ENCODE measurements around the gene GPR137.
A peak's percentile ranks its signal among the peaks of the same experiment; 100 is the strongest.

GPR137 gene, protein sequence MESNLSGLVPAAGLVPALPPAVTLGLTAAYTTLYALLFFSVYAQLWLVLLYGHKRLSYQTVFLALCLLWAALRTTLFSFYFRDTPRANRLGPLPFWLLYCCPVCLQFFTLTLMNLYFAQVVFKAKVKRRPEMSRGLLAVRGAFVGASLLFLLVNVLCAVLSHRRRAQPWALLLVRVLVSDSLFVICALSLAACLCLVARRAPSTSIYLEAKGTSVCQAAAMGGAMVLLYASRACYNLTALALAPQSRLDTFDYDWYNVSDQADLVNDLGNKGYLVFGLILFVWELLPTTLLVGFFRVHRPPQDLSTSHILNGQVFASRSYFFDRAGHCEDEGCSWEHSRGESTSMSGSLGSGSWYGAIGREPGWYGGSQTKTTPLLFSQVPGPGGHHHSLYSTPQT

DNA sequence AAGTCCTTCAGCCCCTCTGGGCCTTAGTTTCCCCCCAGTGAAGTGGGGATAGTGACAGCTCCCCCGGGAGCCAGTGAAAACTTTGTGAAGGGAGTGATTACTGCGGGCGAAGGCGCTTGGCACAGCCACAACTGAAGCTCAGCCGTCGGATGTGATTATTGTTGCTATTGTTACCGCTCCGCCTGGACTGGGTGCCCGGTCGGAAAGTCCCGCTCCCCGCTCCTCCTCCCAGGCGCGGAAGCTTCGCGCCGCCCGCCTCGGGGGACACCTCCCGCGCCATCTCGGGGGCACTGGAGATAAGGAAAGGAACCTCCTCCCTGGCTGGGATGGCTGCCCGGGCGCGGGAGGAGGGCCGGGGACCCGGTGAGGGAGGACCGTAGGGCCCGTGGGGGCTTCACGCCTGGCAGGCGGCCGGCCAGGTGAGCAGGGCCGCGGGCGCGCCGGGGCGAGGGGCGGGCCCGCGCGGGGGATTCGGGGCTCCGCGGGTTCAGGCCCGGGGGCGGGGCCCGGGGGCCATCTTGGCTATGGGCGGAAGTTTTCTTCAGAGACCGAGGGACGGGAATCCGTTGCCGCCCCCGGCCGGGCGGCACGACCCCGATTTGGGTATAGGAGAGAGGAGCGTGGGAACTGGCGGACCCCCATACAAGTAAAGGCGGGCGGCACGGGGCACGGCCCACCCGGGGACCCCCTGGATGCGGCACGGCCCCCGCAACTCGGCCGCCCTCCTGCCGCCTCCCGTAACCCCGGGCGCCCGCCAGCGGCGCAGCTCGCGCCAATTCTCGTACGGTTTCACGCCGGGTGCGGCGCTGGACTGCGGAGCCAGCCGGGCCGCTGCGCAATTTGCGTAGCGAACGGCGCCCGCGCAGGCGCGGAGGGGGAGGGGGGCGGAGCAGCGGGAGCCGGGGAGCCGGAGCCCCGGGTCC is at the start of gene GPR137:
TSS of gene GPR137 (plus strand) at position 887 of the 923 bp plus-strand sequence. CDS start 677 bp downstream, outside the sequence.
- TF ChIP-seq CTCF (IDR thresholded peaks at IDR 0.05; ENCODE audit: extremely low read depth, insufficient read depth, missing control alignments): no peak
- in situ Hi-C loops (cut with MboI; ENCODE audit: low pct_unique_long_range_greater_than_20kb, low sequenced_read_pairs, unreplicated experiment): no loop called here
- peak; percentile 97 for DNase-seq (ENCODE audit: low spot score)

DNA sequence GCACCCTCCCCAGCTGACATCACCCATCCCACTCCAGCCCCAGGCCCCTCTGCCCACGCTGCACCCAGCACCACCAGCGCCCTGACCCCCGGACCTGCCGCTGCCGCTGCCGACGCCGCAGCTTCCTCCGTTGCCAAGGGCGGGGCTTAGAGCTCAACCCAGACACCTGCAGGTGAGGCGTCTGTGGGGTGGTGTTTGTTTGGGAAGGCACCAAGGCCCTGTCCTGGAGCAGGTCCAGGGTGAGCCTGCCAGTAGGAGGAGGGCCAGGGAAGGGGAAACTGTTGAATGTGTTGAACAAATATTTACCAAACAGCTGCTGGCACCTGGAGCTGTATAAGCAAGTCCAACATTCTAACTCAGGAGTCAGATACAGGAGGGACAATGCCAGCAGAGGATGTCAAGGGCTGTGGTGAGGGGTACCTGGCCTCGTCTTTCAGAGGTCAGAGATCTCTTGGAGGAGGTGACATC is 48.1 kb upstream of the GPR137 start:
- in situ Hi-C loops (cut with MboI; ENCODE audit: low pct_unique_long_range_greater_than_20kb, low sequenced_read_pairs, unreplicated experiment): no loop called here
- no peak for DNase-seq (ENCODE audit: low spot score)
- no peak for TF ChIP-seq CTCF (IDR thresholded peaks at IDR 0.05; ENCODE audit: extremely low read depth, insufficient read depth, missing control alignments)

DNA sequence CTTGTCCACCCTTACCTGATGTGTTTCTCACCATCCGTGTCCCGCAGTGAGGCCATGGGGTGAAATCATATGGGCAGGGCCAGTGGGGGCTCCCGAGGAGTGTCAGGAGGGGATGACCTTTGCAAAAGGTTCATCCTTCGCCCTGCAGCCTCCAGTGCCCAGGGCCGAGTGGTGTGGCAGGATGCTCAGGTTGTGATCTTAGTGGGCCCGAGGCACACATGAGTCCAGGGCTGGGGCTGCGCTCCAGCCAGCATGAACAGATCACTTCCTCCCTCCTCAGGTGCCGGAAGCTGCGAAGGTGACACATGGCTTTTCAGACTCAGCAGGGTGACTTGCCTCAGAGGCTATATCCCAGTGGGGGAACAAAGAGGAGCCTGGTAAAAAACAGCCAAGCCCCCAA is 47.6 kb upstream of the GPR137 start:
- DNase-seq (ENCODE audit: low spot score): no peak
- in situ Hi-C loops (cut with MboI; ENCODE audit: low pct_unique_long_range_greater_than_20kb, low sequenced_read_pairs, unreplicated experiment): no loop called here
- TF ChIP-seq CTCF (IDR thresholded peaks at IDR 0.05; ENCODE audit: extremely low read depth, insufficient read depth, missing control alignments): no peak

DNA sequence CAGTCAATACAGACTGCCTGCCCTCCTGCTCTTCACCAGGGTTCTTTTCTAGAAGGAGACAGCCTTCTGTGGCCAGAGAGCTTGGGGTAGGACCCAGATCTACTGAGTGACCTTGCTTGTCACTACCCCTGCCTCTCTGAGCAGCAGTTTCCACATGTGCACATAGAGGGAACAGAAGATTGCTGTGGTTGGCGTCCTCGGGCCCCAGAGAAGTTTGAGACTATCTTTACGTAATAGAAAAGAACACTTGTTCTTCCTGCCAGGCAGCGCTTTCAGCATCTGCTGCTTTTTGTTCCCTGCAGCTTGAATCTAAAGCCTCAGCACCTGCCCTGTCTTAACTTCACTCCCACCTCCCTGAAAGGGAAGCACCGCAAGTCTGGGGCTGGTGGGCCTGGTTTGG is 46.6 kb upstream of the GPR137 start:
- in situ Hi-C loops (cut with MboI; ENCODE audit: low pct_unique_long_range_greater_than_20kb, low sequenced_read_pairs, unreplicated experiment): no loop called here
- TF ChIP-seq CTCF (IDR thresholded peaks at IDR 0.05; ENCODE audit: extremely low read depth, insufficient read depth, missing control alignments): no peak
- peak; percentile 36 for DNase-seq (ENCODE audit: low spot score)

DNA sequence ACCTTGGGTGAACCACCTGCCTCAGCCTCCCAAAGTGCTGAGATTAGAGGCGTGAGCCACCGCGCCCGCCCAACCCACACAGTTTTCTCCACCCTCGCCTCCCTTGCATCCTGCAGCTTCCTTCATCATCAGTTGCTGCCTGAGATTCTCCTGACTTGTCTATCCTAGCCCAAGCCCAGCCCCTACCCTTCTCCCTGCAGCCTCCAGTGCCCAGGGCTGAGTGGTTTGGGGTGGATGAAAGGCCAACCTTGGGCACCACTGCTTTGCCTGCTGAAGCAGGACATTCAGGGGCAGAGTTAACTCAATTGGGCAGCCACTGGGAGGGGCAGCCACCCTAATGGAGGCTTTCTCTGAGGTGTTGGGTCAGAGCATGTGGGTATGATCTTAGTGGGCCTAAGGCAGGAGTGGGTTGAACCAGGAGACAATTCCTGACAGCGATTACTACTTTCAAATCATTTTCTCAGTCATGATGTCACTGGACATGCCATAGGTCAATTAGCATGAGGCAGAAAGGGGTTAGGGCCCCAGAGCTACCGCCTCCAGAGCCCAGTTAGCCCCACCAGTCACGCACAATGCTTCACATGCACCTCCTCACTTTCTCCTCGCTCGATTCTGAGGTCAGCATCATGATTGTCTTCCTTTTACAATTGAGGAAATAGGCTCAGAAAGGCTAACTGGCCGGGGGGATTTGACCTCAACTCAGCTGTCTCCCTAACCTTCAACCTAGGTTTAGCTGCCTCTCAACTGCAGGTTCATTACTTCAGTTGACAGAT is 45.8 kb upstream of the GPR137 start:
- TF ChIP-seq CTCF (IDR thresholded peaks at IDR 0.05; ENCODE audit: extremely low read depth, insufficient read depth, missing control alignments): no peak
- peak; percentile 80 for DNase-seq (ENCODE audit: low spot score)
- in situ Hi-C loops (cut with MboI; ENCODE audit: low pct_unique_long_range_greater_than_20kb, low sequenced_read_pairs, unreplicated experiment): no loop called here
